DLD1 (cell line): ENCODE data around the gene PDE1C.

ENCODE experiments used
- in situ Hi-C: cut with HindIII; loops from 2 replicates; pipeline ENCODE4 v1.10.0; 2017; ENCODE audit warnings: low sequenced_read_pairs

Gene PDE1C

GRCh38 chr7:32075612-32076011 lies 5.4 kb upstream of the PDE1C start:
- in situ Hi-C loops, result no loop called here

DNA sequence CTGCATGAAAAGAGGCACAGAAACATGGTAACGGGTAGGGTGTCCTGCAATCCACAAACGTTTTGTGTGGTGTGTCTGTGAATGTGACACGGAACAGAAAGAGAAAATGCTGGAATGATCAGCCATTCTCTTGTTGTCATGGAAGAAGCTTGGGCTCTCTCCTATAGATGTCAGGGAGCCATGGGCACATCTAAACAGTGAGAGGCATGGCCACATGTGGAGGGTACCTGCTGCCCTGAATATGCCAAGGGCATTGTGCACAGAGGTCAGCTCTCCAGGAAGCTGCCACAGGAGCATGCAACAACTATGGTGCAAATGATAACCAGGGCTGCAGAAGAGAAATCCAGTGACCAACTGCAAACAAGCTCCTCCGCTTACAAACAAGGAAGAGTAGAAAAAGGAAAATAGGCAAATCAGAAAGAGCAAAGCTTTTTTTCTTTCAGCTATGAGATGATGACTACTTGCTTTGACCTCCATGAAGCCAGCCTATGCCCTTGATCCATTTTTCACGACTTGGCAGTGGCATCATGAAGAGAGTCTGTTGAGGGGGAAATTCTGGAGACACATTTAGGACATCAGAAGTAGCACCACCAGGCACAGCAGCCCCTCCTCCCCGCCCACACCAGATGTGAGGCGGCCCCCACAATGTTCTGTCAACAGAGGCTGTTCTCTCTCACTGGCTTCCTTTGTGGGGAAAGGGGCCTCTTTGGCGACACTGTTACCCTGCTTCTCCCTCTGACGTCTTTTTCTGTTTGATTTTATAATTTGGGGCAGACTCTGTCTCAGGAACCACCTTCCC lies 4.8 kb upstream of the PDE1C start:
- in situ Hi-C loops, result no loop called here

DNA sequence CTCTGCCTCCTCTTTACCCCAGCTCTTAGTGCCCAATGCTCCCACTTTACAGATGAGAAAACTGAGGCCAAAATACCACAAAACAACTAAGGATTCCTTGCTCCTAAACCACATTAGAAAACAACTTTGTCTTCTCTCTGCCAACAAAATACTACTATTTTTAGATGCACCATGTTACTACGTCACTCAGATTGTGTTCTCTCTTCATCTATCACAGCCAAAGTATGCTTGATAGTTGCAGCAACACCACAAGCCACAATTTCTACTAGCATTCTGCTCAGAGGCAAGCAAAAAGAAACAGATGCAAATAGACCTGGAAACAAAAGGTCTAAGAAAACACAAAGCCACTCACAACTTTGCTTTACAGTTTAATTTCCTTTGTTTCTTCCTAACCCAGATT lies 3.3 kb upstream of the PDE1C start:
- in situ Hi-C loops, result no loop called here

GRCh38 chr7:32072397-32072796 lies 2.2 kb upstream of the PDE1C start:
- in situ Hi-C loops, result no loop called here

GRCh38 chr7:32071466-32072091 lies 1.4 kb upstream of the PDE1C start:
- in situ Hi-C loops, result no loop called here

DNA sequence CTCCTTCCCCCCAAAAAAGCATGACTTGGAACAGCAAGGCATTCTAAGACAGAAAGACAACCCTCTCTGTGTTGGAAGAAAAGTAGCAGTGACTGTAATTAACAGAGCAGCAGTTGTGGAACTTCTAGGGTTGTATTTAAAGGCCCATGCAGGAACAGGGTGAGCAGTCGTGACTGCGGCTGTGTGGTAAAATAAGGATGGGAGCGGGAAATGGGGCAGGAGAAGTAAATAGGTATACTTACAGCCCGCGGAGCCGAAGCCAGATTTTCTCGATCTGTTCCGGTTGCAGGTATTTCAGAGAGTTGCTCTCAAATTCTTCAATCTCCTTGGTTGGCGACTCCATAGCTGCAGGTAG lies 179 bp downstream of the PDE1C start:
- in situ Hi-C loops, result no loop called here

GRCh38 chr7:32069116-32069650 lies 1.0 kb downstream of the PDE1C start:
- in situ Hi-C loops, result no loop called here

GRCh38 chr7:32068411-32069101 lies 1.7 kb downstream of the PDE1C start:
- in situ Hi-C loops, result no loop called here

DNA sequence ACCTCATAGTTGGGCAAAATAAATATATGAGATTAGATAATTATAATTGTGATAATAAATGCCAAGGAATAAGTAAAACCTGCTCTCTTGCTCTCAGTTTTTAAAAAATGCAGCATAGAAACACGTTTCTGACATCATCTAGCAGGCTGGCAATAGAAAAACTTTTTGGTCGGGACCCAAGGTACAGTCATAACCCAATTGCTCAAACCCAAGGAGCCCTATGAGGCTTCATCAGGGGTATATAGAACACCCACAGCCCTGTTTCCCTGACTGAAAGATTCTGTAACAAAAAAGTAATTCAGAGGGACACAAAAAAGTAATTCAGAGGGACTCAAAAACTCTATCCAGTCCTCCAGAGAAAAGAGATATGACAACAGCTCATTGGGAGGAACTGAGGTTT lies 3.8 kb downstream of the PDE1C start:
- in situ Hi-C loops, result no loop called here

GRCh38 chr7:32063614-32064013 lies 6.6 kb downstream of the PDE1C start:
- in situ Hi-C loops, result no loop called here

- in situ Hi-C loops, result no loop called here
These were observed 8.1 kb downstream of the PDE1C start for GRCh38 chr7:32062150-32062549.

DNA sequence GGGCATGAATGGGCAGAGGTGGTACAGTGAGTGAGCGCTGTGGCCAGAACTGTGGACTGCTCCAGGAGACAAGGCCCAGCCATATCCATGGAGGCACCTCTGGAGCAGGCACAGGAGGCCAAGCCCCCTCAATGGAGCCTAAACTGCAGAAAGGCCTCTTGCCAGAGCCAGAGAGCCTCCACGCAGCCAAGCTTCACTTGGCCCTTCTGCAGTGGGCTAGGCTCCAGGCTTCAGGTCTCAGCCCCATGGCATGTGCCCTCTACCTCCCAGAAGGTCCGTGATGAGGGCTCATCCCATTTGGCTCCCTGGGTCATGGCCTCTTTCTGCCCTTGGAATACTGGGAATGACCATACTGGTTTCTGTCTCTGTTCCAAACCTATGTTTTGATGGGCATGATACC lies 8.9 kb downstream of the PDE1C start:
- in situ Hi-C loops, result no loop called here

- in situ Hi-C loops, result no loop called here
These were observed 10.8 kb downstream of the PDE1C start for GRCh38 chr7:32059289-32060011.

- in situ Hi-C loops, result no loop called here
These were observed 12.2 kb downstream of the PDE1C start for GRCh38 chr7:32058002-32058401.

DNA sequence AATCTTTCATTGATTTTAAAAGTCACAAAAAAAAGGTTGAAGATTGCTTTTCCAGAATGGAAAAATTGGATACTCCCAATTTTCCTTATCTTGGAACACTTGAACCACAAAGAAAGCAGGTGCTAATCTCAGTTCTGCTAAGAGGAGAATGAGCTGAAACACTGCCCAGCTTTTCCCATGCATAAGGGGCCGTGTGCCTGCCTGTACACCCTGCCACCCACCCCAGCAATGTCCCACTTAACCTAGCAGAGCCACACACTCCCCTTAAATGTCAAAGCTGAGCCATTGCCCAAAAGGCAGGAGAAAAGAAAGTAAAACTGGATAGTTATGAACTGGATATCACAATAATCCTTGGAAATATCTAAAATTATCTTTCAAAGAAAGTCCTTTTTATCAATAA lies 13.4 kb downstream of the PDE1C start:
- in situ Hi-C loops, result no loop called here

DNA sequence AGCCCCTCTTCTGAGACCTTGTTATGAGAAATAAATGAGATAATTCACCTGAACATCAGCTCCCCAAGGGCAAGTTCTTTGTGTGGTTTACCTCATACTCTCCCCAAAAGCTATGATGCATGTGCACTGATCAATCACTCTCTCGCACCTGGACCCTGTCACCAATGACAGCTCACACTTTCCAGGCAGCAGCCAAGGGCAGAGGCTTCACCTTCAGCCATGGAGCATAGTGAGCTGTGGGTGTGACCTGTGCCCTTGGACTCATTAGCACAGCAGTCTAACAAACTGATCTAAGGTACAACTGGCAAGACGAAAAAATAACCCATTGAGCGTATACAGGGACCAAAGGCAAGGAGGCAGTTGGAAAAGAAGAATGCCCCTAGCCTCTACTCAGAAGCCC lies 17.0 kb downstream of the PDE1C start:
- in situ Hi-C loops, result no loop called here

DNA sequence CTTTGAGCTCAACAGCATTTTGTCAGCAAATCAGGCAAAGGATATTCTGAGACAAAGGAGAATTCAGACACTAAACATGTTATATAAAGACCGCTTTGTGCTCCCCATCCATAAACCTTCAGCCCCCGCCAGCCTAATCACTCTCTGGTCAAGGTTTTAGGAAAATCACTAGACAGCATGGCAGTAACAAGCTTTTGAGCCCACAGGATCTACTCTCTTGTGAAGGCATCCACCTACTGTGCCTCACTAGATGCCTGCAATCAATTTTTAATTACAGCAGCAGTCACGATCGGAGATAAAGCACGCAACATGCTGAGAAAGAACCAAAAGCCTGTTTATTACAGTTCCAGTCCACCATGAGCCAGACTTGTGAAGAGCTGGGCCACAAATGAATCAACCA lies 19.1 kb downstream of the PDE1C start:
- in situ Hi-C loops, result no loop called here

GRCh38 chr7:32049599-32049998 lies 20.6 kb downstream of the PDE1C start:
- in situ Hi-C loops, result no loop called here

- in situ Hi-C loops, result no loop called here
These were observed 21.2 kb downstream of the PDE1C start for GRCh38 chr7:32048970-32049491.

- in situ Hi-C loops, result no loop called here
These were observed 22.4 kb downstream of the PDE1C start for GRCh38 chr7:32047801-32048200.

DNA sequence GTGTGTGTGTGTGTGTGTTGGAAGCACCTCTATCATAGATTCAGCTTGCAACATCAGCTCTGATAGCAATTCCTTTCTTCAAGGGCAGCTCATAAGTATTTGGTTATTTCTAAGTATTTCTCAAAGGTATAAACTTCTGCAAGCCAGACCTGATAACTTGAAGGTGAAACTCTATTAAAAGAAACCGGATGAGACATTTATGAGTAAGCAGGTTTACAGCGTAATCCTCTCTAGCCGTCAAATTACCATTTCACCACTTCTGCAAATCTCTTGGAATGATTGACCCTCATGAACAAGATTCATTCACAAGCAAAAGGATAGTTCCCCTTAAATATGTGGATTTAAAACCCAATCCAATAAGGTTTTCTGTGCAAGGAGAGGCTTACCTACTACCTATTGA lies 23.1 kb downstream of the PDE1C start:
- in situ Hi-C loops, result no loop called here
